ENCODE data around the gene GPS2. TPM values are rescaled to one million over a fixed set of nuclear protein-coding genes. Genes with fewer than 3 reads are reported as not detected.

Gene GPS2
- total and polyA plus RNA-seq, 2 of the 4 experiments (the other 2 are of a cell fraction) = 36.2 to 50.9 TPM

DNA sequence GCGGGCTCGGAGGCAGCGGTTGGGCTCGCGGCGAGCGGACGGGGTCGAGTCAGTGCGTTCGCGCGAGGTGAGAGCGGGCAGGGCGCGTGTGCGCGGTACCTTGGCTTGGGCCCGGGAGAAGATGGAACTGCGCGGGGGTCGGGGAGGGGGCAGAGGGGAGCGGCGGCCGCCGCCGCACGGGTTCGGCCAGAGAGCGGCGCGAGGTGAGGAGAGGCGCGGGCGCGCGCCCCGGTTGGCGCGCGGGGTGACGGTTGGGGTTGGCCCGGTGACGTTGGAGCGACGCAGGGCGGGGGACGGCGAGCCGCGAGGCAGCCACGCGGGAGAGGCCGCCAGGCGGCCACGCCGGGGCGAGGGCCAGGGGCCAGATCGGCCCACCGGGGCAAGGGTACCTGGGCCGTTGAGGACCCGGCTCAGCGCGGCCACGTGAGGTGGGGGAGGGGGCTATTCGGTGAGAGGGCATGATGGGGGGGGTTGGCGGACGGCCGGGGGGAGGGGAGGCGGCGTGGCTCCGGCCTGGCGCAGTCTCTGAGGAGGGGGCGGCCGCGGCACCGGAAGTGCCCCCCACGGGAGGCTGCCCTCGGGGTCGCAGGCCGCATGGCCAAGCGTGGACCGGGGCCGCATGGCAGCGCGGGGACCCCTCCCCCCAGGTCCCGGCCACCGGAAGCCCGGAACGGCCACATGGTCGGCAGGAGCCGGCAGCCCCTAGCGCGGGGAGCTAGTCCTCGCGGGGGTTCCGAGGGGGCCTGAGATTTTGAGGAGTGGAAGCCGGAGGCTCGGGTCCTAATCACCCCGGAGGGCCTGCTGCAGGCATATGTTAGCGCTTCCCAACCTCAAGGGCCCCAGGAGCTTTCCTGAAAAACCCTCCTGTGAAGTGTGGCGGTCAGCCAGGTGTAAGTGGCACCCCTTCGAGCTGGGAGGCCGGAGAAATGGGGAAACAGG, 7.2 kb downstream of the GPS2 start:
- POLR2A ChIA-PET (ENCODE audit: unreplicated experiment) = no interaction called here

More for the DNA sequence above, 7.2 kb downstream of the GPS2 start:
- H3K9me3 ChIP-seq (ENCODE audit: control insufficient read depth, insufficient read depth, low read length) = no peaks in the 10 kb centered on the region
- peak overlapping the region; percentile 87; the same call in 1 of the 2 replicates for H2AK5ac ChIP-seq (ENCODE audit: low read depth, low read length)
- in situ Hi-C loops (cut with MboI; ENCODE audit: low sequenced_read_pairs) = loop anchor here (10.0 kb wide), 1 partner anchor 263 kb away; the partner anchor contains the start of gene SLC16A11
- peaks cover 46% of the 10 kb centered on the region for H4K20me1 ChIP-seq (ENCODE audit: insufficient read depth, low read length)
- H2BK120ac ChIP-seq (ENCODE audit: low read depth, low read length) = 0 out of 2 replicates have a peak overlapping the region, but pooled peaks have one; percentile 1
- peak overlapping the region; percentile 74 for H3K27ac ChIP-seq (ENCODE audit: insufficient read depth, low read length)
- ATAC-seq (ENCODE audit: low read depth) (peak; percentile 13), DNase-seq (peak; percentile 34)
- peak overlapping the region; percentile 98 for H3K4me2 ChIP-seq (ENCODE audit: low read depth, low read length)
- peak overlapping the region; percentile 87 for H2BK5ac ChIP-seq (ENCODE audit: low read depth, low read length, poor library complexity, severe bottlenecking)
- peak overlapping the region; percentile 68 for H3K4me3 ChIP-seq (ENCODE audit: insufficient read depth, low read depth, low read length)
- dilution Hi-C loops (cut with HindIII; ENCODE audit: low sequenced_read_pairs, unreplicated experiment) = no loop called here
- no peak overlapping the region; the same call in 1 of the 2 replicates for H3K18ac ChIP-seq (ENCODE audit: low read depth, low read length)
- H3K9ac ChIP-seq (ENCODE audit: low read depth, low read length) = peak overlapping the region; percentile 77
- CTCF ChIA-PET = no interaction called here
- peak overlapping the region; percentile 50 for H3K14ac ChIP-seq (replicated peaks; ENCODE audit: low read depth, low read length)
- peaks cover 23% of the 10 kb centered on the region for H3K36me3 ChIP-seq (ENCODE audit: control insufficient read depth, insufficient read depth, low read length)
- no peak overlapping the region for H4K5ac ChIP-seq (ENCODE audit: low read depth, low read length)
- H2BK20ac ChIP-seq (ENCODE audit: low read depth, low read length) = no peak overlapping the region
- peak overlapping the region; percentile 99 for H2AK9ac ChIP-seq (replicated peaks; ENCODE audit: low read depth, low read length, poor library complexity)
- peak overlapping the region; percentile 78; the same call in 1 of the 2 replicates for H3K23ac ChIP-seq (ENCODE audit: low read depth, low read length)
- H2BK15ac ChIP-seq (ENCODE audit: low read depth, low read length) = no peak overlapping the region
- peak overlapping the region; percentile 85 for H2AFZ ChIP-seq (replicated peaks; ENCODE audit: low read length, poor library complexity)
- TF ChIP-seq MAZ (IDR thresholded peaks at IDR 0.05; ENCODE audit: borderline replicate concordance, low read depth, low read length) (peak; percentile 6; the same call in 1 of the 2 replicates), NFE2L2 (IDR thresholded peaks at IDR 0.05; ENCODE audit: low read depth, low read length) (no peak), MXI1 (IDR thresholded peaks at IDR 0.05; ENCODE audit: borderline replicate concordance, low read depth, low read length) (peak; percentile 71), MAFK (IDR thresholded peaks at IDR 0.05; ENCODE audit: low read depth, low read length) (no peak), RAD21 (IDR thresholded peaks at IDR 0.05; ENCODE audit: low read length) (no peak), FOS (IDR thresholded peaks at IDR 0.05; ENCODE audit: low read depth, low read length) (no peak), RCOR1 (IDR thresholded peaks at IDR 0.05; ENCODE audit: insufficient replicate concordance, low read length) (no peak), CEBPB (IDR thresholded peaks at IDR 0.05; ENCODE audit: low read depth, low read length) (no peak)
- H3K79me1 ChIP-seq (ENCODE audit: low read depth in 1 of 2, low read length in 2 of 2) = peaks cover 13 to 41% of the 10 kb centered on the region in 2 experiments; a peak in 3 of 4 replicates
- peak overlapping the region in 1 of 2 experiments; percentile 69; a peak in 1 of 4 replicates for H4K8ac ChIP-seq (ENCODE audit: low read depth in 2 of 2, low read length in 2 of 2)
- 1% methylated on average over 34 of the region's 104 CpGs; no CpG with 5 or more reads in 1 of the 2 experiments for WGBS, 2 experiments (ENCODE audit: extremely low coverage in 2 of 2, insufficient read length in 1 of 2)
- H3K4me1 ChIP-seq (ENCODE audit: control insufficient read depth, insufficient read depth, low read length) = no peaks in the 10 kb centered on the region; the same call in 1 of the 2 replicates
- peak overlapping the region; percentile 78 for H3K4ac ChIP-seq (ENCODE audit: low read depth, low read length)
- H3K27me3 ChIP-seq (ENCODE audit: control insufficient read depth, insufficient read depth, low read length) = no peaks in the 10 kb centered on the region
- H3K56ac ChIP-seq (ENCODE audit: extremely low read depth, insufficient read depth, low read length) = peak overlapping the region; percentile 76
- H4K91ac ChIP-seq (ENCODE audit: insufficient read depth, low read depth, low read length) = peak overlapping the region; percentile 54
- peaks cover 9% of the 10 kb centered on the region for H3K9me1 ChIP-seq (ENCODE audit: insufficient read depth, low read length)
- no TSS peak for BruUV-seq (replicated peaks)
- intact Hi-C loops (cut with micrococcal nuclease) = no loop called here

Data from IMR-90 (cell line).